Erythroblast (primary cell): ENCODE data around the gene NT5C1B.

Experiments used
- GATA1 ChIP-seq: IDR thresholded peaks from 2 replicates; pipeline ENCODE4 v1.6.1; 2011; ENCODE audit warnings: low read depth, mild to moderate bottlenecking, control low read depth, low read length, moderate library complexity
- POLR2A ChIP-seq: IDR thresholded peaks from 2 replicates; pipeline ENCODE4 v1.6.1; 2011; ENCODE audit warnings: mild to moderate bottlenecking, low read length

GRCh38 chr2:18584608-18584954, 4.8 kb downstream of the NT5C1B start:
- no peak for TF ChIP-seq POLR2A
- TF ChIP-seq GATA1: no peak
